ENCODE measurements around the gene KRT34.

- TF ChIP-seq REST (IDR thresholded peaks at IDR 0.05; ENCODE audit: low read depth, low read length): no peak
- no peak for TF ChIP-seq CTCF (IDR thresholded peaks at IDR 0.05)
- TF ChIP-seq JUND (IDR thresholded peaks at IDR 0.05): no peak
- TF ChIP-seq MAX (IDR thresholded peaks at IDR 0.05; ENCODE audit: low read depth): no peak
- TF ChIP-seq ELF1 (IDR thresholded peaks at IDR 0.05): no peak
Measured at GRCh38 chr17:41347869-41348760, 34.0 kb downstream of the KRT34 start.
